Measurements from ENCODE around the gene CDK6. TPM values are rescaled to one million over a fixed set of nuclear protein-coding genes. Genes with fewer than 3 reads are reported as not detected.

CDK6 gene
- total RNA-seq, 3 donors from 2014 or later (not counting 1 experiment from before 2014, with no cell fraction given) = 41.1 to 46.3 (median 45.1) TPM

DNA sequence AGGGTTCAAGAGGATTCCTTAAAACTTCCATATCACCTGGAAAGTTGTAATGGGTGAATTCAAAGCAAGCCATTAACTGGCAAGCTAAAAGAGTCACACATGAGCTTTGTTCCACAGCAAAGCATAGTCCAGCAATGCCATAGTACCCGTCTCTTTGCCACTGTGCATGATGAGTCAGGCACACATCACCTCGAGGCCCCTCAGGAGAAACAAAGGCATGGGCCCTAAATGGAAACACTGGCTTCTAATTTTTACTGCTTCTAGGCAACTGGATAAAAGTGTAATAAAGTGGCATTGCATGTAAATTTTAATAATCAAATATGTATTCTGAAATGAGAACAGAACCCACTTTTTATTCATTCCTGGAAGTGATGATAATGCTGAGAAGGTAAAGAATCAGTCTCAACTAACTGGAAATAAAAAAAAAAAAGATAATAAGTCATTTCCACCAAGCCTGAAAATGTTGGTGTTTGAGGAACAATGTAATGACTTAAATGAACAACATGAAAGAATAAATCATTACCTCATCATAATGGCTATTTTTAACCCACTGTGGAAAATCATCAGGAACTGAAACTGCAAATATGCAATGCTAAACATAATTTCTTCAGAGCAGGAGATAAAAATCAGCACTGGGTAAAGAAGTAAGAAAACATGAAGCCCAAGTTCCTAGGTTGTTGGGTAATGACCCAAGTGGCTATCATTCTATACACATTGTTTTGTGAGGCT is 104.9 kb downstream of the CDK6 start:
- Histone ChIP-seq H3K36me3 (ENCODE audit: control insufficient read depth, insufficient read depth, low read length) (no peaks in the 10 kb centered on the region), H3K4me3 (ENCODE audit: low read length) (no peak overlapping the region), H3K9me3 (ENCODE audit: control insufficient read depth, insufficient read depth, low read length) (no peaks in the 10 kb centered on the region), H3K27me3 (ENCODE audit: control insufficient read depth, insufficient read depth, low read length) (no peaks in the 10 kb centered on the region), H3K4me1 (ENCODE audit: control insufficient read depth, insufficient read depth, low read length) (peaks cover 3% of the 10 kb centered on the region), H3K27ac (ENCODE audit: low read length) (peak overlapping the region; percentile 25)
- TF ChIP-seq, protein P1, sequence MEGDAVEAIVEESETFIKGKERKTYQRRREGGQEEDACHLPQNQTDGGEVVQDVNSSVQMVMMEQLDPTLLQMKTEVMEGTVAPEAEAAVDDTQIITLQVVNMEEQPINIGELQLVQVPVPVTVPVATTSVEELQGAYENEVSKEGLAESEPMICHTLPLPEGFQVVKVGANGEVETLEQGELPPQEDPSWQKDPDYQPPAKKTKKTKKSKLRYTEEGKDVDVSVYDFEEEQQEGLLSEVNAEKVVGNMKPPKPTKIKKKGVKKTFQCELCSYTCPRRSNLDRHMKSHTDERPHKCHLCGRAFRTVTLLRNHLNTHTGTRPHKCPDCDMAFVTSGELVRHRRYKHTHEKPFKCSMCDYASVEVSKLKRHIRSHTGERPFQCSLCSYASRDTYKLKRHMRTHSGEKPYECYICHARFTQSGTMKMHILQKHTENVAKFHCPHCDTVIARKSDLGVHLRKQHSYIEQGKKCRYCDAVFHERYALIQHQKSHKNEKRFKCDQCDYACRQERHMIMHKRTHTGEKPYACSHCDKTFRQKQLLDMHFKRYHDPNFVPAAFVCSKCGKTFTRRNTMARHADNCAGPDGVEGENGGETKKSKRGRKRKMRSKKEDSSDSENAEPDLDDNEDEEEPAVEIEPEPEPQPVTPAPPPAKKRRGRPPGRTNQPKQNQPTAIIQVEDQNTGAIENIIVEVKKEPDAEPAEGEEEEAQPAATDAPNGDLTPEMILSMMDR (IDR thresholded peaks at IDR 0.05) = no peak
- DNase-seq (no peak), ATAC-seq (no peak)
- no peaks in the 10 kb centered on the region for H3K27me3 Mint-ChIP-seq (ENCODE audit: low read depth in 2 of 2)
- no peak overlapping the region for H3K4me3 Mint-ChIP-seq
- WGBS (ENCODE audit: insufficient coverage) = 67% methylated on average over 2 of the region's 2 CpGs
- H3K27ac Mint-ChIP-seq = no peak overlapping the region
- no peaks in the 10 kb centered on the region for H3K36me3 Mint-ChIP-seq
- intact Hi-C loops (cut with micrococcal nuclease) = no loop called here
- peaks cover 16 to 35% of the 10 kb centered on the region in 2 donors for H3K4me1 Mint-ChIP-seq
- no peaks in the 10 kb centered on the region for H3K9me3 Mint-ChIP-seq

DNA sequence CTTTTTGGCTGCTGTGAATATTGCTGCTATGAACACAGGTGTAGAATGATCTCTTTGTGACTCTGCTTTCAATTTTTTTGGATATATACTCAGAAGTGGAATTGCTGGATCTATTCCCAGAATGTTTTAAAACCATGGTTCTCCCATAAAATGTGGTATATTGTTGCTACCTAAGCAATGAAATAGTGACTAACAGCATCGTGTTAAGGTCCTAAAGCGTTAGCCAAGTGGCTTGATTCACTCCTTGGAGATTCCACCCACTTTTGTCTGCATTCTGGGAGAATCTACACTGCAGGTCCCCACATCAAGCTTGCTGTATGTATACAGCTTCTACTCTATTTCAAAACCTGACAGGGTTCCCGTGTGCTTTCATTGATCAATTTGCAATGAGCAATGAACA is 105.6 kb downstream of the CDK6 start:
- Mint-ChIP-seq H3K4me1 (peaks cover 12 to 31% of the 10 kb centered on the region in 2 donors), H3K4me3 (no peak overlapping the region), H3K9me3 (no peaks in the 10 kb centered on the region), H3K27me3 (ENCODE audit: low read depth in 2 of 2) (no peaks in the 10 kb centered on the region), H3K36me3 (no peaks in the 10 kb centered on the region), H3K27ac (peak overlapping the region in 1 of 2 donors; percentile 6)
- Histone ChIP-seq H3K4me3 (ENCODE audit: low read length) (no peak overlapping the region), H3K36me3 (ENCODE audit: control insufficient read depth, insufficient read depth, low read length) (peaks cover 1% of the 10 kb centered on the region), H3K27ac (ENCODE audit: low read length) (no peak overlapping the region), H3K27me3 (ENCODE audit: control insufficient read depth, insufficient read depth, low read length) (no peaks in the 10 kb centered on the region), H3K4me1 (ENCODE audit: control insufficient read depth, insufficient read depth, low read length) (peaks cover 3% of the 10 kb centered on the region), H3K9me3 (ENCODE audit: control insufficient read depth, insufficient read depth, low read length) (no peaks in the 10 kb centered on the region)
- WGBS (ENCODE audit: insufficient coverage) = over 99% methylated on average over 3 of the region's 3 CpGs
- intact Hi-C loops (cut with micrococcal nuclease) = no loop called here
- TF ChIP-seq, protein P1 (IDR thresholded peaks at IDR 0.05) = no peak
- no peak for DNase-seq
- no peak for ATAC-seq

DNA sequence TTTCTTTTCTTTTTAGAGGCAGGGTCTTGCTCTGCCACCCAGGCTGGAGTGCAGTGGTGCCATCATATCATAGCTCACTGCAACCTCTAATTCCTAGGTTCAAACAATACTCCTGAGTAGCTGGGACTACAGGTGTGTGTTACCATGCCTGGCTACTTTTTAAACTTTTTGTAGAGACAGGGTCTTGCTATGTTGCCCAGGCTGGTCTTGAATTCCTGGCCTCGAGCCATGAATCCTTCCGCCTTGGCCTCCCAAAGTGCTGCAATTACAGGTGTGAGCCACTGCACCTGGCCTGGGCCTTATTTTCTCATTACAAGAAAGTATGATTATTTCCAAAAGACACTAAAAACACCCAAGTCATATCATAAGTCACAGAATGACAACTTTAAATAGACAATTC is 106.6 kb downstream of the CDK6 start:
- TF ChIP-seq, protein P1 (IDR thresholded peaks at IDR 0.05) = no peak
- peak overlapping the region in 1 of 2 donors; percentile 21 for H3K27ac Mint-ChIP-seq
- ATAC-seq = no peak
- peaks cover 9% of the 10 kb centered on the region for H3K36me3 ChIP-seq (ENCODE audit: control insufficient read depth, insufficient read depth, low read length)
- H3K9me3 ChIP-seq (ENCODE audit: control insufficient read depth, insufficient read depth, low read length) = no peaks in the 10 kb centered on the region
- peaks cover 9% of the 10 kb centered on the region for H3K36me3 Mint-ChIP-seq
- DNase-seq = no peak
- H3K4me1 ChIP-seq (ENCODE audit: control insufficient read depth, insufficient read depth, low read length) = peaks cover 3% of the 10 kb centered on the region
- no peaks in the 10 kb centered on the region for H3K27me3 ChIP-seq (ENCODE audit: control insufficient read depth, insufficient read depth, low read length)
- no peak overlapping the region for H3K27ac ChIP-seq (ENCODE audit: low read length)
- intact Hi-C loops (cut with micrococcal nuclease) = no loop called here
- no peak overlapping the region for H3K4me3 ChIP-seq (ENCODE audit: low read length)
- WGBS (ENCODE audit: insufficient coverage) = 98% methylated on average over 2 of the region's 2 CpGs
- H3K27me3 Mint-ChIP-seq (ENCODE audit: low read depth in 2 of 2) = no peaks in the 10 kb centered on the region
- peaks cover 16 to 31% of the 10 kb centered on the region in 2 donors for H3K4me1 Mint-ChIP-seq
- H3K9me3 Mint-ChIP-seq = no peaks in the 10 kb centered on the region
- no peak overlapping the region for H3K4me3 Mint-ChIP-seq

DNA sequence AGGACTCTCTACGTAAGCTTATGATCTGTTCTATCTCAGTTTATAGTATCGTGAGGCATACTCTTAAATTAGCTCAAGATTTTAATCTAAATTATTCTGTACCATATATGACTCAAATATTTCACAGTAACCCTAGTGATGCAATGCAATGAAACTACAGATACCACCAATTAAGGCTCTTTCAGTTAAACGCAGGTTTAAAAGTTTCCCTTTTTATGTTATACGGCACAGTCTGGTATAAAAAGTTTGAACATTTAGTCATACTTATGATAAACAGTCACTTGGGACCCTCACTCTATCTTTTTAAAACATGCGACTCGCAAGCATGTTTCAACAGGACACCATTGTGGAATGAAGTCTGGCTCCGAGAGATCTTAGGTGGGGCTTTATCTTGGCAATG is 107.2 kb downstream of the CDK6 start:
- H3K27me3 ChIP-seq (ENCODE audit: control insufficient read depth, insufficient read depth, low read length) = no peaks in the 10 kb centered on the region
- WGBS (ENCODE audit: insufficient coverage) = 97% methylated on average over 7 of the region's 7 CpGs
- ATAC-seq (no peak), DNase-seq (no peak)
- peaks cover 3% of the 10 kb centered on the region for H3K4me1 ChIP-seq (ENCODE audit: control insufficient read depth, insufficient read depth, low read length)
- TF ChIP-seq, protein P1 (IDR thresholded peaks at IDR 0.05) = no peak
- intact Hi-C loops (cut with micrococcal nuclease) = no loop called here
- no peak overlapping the region for H3K27ac ChIP-seq (ENCODE audit: low read length)
- peaks cover 14% of the 10 kb centered on the region for H3K36me3 ChIP-seq (ENCODE audit: control insufficient read depth, insufficient read depth, low read length)
- H3K9me3 ChIP-seq (ENCODE audit: control insufficient read depth, insufficient read depth, low read length) = no peaks in the 10 kb centered on the region
- Mint-ChIP-seq H3K36me3 (peaks cover 12% of the 10 kb centered on the region), H3K27ac (no peak overlapping the region), H3K9me3 (no peaks in the 10 kb centered on the region), H3K27me3 (ENCODE audit: low read depth in 2 of 2) (no peaks in the 10 kb centered on the region), H3K4me1 (peaks cover 16 to 26% of the 10 kb centered on the region in 2 donors), H3K4me3 (no peak overlapping the region)
- no peak overlapping the region for H3K4me3 ChIP-seq (ENCODE audit: low read length)
